NCI-H82 treated with DMSO at 0.1 percent for 48 hours (cell line): ENCODE measurements around the gene RUNX3.
"Not testable (repeated sequence)": the region's sequence is repeated elsewhere in the genome, so short reads cannot be mapped to it uniquely, and the experiment has no call there.

ENCODE experiments used
- DNase-seq: peaks from one replicate; lab custom pipeline; 2025; ENCODE audit not compliant: unreplicated experiment; lab: John Stamatoyannopoulos, UW

The RUNX3 gene

DNA sequence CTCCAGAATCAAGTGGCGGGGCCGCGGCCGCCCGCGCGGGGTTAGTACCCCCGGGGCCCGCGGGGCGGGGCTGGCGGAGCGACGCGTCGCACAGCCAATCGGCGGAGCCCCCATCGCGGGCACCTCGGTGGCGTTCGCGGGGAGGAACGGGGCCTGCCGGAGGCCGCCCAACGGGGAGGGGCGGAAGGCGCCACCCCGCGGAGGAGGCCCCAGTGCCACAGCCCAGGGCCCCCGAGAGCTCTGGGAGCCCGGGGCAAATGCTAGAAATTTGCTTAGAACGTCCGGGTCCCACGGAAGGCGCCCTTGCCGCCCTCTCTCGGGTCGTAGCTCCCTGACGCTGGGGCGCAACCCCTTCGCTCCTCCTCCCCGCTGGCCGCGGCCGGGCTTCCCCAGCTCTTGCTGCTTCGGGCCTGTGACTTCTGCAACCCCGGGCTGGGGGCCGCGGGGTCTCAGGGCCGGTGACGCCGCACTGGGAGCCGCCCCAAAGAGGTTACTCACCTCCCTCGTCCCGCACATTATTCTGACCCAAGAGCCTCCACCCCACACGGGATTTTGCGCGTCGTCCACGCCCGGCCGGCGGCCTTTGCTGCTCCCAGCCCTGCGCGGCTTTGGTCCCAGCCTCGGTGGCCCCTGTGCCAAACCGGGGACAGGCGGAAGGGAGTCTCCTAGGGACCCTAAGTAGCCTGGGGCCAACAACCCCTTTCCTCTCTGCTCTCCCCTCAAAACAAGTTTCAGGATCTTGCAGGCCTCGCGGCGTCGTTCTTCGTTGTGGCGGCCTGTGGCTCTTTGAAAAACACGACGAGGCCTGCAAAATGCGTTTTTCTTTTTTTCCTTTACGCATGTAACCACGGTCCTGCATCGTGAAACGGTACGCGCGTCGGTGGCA is at the start of gene RUNX3:
Gene RUNX3 (minus strand): TSS at position 17 of the 886 bp plus-strand sequence. CDS start 408 bp downstream, outside the sequence.
- DNase-seq: no peak

DNA sequence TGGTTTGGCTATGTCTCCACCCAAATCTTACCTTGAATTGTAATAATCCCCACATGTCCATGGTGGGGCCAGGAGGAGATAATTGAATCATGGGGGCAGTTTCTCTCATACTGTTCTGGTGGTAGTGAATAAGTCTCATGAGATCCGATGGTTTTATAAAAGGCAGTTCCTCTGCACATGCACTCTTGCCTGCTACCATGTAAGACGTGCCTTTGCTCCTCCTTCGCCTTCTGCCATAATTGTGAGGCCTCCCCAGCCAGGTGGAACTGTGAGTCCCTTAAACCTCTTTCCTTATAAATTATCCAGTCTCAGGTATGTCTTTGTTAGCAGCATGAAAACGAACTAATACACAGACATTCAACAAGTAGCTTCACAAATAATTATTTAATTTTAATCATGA is 49.2 kb upstream of the RUNX3 start:
- not testable (repeated sequence) for DNase-seq

DNA sequence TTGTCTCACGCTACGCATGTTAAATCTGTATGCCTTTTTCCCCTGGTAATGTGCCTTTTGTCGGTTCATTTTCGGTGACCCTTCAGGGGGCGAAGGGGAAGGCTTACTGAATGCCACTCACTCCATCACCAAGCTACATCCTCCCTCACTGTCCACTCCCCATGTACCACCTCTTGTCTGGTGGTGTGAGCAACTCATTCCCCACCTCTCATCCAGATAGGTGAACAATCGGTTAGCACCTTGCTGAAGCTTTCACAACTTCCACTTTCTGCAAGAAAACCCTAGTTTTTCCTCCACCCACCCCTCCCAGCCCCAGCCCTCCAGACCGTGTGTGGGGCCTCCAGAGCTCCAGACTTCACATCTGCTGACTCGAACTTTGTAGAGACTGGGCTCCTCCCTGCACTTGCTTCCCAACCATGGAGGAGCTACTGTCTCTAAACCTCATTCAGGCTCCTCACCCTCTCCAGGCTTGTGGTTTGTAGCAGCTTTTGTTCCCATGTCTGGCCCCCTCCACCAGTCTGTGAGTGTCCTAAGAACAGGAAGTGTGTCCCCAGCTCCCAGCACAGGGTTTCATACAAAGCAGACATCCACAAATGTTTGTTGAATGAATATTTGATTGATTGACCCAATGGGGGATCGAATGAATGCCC is 48.4 kb upstream of the RUNX3 start:
- DNase-seq: no peak

DNA sequence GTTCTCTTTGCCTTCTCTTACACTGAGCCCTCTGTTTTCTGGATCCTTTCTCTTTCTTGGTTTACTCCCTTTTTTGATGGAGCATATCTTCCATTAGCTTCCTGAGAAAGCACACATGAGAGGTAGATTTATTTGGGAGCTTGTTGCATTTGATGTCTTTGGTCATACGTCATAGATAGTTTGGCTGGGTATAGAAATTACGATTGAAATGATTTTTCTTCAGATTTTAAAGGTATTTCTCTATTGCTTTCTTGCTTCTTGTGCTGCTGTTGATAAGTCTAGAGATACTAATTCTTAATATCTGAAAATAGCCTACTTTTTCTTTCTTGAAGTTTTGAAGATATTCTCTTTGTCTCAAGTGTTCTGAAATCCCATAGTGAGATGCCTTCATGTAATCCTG is 45.3 kb upstream of the RUNX3 start:
- DNase-seq: no peak

DNA sequence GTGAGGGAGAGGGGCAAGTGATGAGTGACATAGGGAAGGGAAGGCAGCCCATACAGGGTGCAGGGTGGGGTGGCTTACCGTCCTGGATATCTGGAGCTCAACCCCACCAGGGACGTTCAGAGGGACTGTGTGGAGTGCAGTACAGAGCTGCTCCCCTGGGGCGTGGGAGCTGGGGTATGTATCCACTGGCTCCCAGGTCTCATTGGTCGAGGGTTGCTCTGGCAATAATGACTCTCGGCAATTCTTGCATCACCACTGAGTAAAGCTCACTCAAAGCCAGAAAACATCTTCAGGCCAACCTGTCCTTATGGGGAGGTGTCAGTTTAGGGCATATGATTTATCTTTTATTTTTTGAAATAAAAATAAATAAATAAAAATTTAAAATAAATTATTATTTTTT is 43.2 kb upstream of the RUNX3 start:
- DNase-seq: no peak

DNA sequence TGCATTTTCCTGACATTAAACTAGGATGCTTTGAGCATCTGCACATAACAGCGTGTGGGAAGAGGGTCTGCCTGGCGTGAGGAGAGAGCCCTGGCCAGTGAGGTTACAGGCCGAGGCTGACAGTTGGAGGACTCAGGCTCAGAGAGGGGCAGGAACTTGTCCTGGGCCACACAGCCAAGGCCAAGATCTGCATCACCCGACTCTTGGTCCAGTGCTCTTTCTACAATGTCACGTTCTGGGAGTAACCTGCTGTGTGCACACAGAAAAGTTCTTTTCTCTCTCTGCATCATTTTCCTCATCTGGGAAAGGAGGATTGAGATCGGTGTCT is 42.8 kb upstream of the RUNX3 start:
- no peak for DNase-seq

DNA sequence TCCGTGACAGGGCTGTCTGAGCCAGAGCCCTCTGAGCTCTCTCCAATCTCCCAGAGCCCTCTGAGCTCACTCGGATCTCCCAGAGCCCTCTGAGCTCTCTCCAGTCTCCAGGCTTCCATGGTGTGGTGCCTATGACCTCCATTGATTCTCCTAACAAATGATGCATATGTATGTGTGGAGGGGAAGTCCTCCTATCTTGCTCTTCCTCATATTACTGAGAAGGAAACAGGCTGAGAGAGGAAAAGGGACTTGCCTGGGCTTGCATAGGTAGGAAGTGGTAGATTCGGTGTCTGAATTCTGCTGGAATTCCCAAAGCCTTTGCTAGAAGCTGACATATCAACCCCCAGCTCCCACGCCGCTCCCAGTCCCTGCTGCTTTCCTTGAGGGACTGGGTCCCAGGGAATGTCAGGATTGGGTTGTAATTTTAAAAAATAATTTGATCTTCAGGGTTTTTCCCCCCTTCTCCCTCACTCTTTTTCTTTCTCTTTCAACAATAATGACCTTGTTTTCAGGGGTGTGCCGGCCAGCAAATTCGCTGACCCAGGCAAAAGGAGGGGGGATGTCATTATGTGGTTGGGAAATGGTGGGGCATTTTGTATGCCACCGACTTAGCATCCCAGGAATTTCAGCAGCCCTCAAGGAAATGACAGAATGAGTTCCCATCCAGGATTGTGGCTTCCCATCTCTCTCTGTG is 42.3 kb upstream of the RUNX3 start:
- DNase-seq: no peak

DNA sequence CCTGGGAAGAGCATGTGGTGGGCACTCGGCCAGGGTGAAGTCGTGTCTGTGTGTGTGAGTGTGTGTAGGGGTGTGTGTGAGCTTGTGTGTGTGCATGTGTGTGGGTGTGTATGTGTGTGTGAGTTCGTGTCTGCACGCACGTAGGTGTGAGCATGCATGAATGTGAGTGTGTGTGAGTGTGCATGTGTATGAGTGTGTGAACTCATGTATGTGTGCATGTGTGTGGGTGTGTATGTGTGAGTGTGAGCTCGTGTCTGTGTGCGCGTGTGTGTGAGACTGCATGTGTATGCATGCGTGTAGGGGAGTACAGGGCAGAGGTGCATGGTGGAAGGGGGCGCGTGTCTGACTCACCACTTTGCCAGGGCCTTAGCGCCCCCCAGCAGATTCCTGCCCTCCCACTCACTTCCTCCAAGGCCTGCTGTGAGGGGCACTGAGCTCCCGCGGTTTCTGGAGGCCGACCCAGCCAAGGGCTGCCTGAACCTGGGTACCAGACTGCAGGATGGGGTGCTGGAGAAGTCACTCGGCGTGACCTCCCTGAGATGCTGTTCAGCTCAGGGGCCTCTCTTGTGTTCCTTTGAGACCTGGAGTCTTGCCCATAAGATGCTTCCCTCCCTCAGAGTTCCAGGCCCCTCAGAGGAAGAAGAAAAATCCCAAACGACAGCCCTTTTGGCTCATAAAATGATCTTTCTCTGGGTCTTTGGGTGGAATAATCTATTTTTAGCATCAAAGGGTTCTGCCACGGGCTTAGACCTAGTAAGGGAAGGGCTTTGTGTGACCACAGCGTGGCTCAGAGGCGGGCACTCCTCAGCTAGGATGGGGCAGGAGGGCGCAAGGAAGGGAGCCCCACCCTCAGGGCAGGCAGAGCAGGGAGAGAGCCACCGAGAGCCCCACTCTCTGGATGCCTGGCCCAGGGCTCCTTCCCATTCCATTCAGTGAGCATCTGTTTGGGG is 41.1 kb upstream of the RUNX3 start:
- DNase-seq: no peak

DNA sequence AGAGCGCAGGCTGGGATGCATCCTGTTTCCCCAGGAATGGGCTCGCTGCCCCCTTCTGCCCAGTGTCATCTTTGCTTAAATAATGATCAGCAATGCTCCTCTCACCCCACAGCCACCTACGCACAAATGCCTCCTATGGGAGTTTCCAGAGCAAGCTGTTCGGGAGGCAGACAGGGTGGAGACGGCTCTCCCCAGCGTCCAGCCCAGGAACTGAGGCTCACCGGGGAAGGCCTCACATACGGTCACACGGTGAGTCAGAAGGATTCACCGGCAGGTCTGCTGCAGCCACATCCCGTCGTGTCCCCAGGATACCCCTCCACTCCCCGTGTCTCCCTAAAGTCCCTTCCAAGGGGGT is 40.3 kb upstream of the RUNX3 start:
- no peak for DNase-seq

DNA sequence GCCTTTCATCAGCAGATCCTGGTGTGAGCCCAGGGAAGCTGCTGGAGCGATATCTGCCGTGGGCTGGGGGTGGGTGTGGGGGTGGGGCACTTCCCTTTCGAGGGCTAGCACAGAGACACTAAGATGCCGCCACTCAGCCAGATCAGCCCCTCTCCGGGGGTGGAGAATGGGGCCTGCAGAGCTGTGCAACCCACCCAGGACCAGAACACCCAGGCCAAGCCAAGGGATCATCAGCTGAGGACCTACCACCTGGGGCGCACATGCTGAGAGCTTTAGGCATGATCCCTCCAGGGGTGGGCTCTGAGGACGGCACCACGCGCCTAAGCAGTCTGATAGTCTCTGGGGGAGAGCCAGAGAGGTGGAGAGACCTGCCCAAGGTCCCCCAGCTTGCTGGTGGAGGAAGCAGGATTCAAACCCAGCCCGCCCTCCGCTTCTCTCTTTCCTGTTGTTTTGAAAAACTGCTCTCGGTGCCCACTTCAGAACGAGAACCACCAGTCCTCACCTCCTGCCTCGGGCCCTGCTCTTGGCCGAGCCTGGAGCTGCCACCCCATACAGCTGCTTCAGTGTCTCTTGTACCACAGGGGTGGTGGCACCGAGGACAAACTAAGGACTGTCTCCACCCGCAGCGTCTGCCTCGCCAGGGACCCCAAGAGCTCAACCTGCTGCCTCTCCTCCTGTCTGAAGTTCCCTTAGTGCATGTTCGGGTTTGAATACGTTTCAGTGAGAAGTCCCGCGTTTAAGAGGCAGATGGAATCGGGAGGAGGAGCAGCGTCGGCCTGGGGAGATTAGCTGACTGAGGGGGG is 39.7 kb upstream of the RUNX3 start:
- no peak for DNase-seq

DNA sequence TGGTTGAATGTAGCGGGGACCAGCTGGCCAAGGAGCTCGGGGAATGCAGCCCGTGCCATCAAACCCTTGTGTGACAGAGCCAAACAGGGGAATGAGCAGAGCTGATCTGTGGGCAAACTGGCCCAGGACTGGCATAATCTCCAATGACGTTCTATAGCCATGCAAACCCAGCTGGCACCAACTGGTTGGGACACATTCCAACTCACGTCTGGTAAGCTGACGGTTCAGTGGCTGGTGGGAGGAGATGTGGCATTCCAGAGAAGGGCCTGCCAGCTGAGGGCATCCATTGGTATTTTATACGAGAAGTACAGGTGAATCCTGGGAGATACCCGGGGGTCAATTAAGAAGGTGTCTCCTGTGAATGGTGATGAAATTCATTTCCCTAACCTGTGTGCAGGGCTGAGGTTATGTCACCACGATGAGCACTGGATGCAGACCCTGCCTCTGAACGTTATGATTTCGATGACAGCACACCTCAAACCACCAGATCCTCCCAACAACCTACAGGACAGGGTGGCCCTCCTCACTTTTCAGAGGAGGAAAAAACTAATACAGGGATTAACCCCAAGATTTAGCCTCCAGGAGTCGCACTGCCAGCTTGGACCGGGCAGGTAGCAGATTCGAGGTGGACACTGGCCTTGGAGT is 39.0 kb upstream of the RUNX3 start:
- no peak for DNase-seq

DNA sequence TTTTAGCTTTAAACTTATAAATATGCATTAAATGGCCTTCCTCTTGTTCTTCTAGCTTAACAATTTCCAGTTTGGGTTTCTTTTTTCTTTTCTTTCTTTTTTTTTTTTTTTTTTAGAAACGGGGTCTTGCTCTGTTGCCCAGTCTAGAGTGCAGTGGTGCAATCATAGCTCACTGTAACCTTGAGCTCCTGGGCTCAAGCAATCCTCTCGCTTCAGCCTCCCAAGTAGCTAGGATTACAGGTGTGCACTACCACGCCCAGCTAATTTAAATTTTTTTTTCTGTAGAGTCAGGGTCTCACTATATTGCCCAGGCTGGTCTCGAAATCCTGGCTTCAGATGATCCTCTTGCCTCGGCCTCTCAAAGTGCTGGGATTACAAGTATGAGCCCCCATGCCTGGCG is 37.9 kb upstream of the RUNX3 start:
- no peak for DNase-seq

DNA sequence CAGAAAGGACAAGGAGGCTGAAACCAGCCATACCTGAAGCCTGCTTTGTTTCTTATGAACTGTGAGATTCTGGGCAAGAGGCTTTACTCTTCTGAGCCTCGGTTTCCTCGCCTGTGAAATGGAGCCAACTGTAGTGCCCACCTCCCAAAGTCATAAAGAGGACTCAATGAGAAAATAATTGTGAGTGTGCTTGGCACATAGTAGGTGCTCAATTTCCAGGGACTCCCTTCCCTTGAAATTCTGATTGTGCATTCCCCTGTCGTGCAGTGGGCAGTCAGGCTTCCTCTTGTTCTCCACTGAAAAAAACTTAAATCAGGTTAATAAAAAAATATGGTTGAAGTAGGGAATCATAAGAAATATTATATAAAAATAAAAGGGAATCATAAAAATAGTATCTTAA is 37.5 kb upstream of the RUNX3 start:
- DNase-seq: no peak

DNA sequence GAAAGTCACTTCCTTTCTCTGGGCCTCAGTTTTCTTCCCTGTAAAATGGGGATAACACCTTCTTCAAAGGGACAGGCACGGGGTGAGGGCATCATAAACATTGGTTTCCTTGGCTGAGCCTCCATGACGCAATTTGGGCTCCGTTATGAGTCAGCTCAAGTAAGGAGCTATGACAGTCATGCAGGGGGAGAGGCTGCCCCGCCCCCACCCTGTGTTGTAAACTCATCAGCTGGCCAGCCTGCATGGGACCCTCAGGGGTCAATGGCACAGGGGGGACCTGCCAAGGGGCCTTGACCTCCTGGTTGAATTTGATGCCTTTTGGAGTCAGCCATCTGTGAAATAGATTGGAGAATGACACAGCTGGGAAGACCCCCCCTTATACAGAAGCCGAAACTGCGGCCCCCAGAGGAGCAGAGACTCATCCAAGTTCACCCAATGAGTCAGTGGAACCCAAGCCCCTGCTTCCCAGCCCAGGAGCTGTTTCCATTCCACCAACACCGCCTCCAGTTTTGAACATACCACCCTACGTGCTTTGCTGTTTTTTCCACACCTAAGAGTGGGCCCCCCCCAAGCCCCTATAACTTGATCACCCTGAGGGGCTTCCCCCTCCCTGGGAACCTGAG is 36.8 kb upstream of the RUNX3 start:
- DNase-seq: no peak

DNA sequence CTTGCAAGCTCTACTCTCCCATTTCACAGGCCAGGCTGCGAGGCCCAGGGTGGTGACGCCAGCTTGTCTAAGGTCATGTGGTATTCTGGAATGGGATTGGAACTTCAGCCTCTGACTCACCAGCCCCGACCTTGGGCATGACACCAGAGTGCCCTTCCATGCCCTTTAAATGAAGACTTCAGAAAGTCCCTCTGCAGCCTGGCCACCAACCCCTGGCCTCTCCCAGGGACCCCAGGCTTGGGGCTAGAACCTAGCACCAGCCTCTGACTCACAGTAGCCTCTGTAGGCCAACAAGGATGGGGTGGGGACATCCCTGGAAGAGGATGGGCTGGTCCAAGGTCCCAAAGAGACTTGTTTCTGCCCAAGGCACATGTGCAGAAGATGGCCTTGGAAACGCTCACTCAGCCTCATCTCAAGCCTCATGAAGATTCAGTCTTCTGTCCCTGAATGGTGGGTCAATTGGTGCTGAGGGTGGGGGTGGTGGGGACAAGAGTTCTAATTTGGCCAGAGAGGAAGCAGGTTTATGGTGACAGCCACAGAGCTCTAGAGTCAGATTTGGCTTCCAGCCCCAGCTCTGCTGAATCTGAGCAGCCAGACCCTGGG is 36.1 kb upstream of the RUNX3 start:
- no peak for DNase-seq

DNA sequence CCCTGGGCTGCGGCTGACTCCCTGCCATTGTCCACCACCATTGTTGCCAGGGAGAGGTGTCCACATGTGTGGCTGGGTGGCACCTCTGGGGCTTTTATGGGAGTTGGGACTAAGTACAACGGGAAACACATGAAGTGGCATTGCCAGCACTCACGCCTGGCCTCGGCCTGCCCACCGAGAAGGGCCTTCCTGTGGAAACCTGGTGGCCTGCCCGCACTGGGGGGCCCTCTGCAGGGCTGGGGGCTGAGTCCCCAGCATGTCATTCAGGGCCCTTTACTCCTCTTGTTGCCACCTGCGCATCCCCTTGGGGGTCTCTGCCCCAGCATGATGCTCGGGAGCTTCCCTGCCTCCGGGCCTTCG is 35.5 kb upstream of the RUNX3 start:
- no peak for DNase-seq

DNA sequence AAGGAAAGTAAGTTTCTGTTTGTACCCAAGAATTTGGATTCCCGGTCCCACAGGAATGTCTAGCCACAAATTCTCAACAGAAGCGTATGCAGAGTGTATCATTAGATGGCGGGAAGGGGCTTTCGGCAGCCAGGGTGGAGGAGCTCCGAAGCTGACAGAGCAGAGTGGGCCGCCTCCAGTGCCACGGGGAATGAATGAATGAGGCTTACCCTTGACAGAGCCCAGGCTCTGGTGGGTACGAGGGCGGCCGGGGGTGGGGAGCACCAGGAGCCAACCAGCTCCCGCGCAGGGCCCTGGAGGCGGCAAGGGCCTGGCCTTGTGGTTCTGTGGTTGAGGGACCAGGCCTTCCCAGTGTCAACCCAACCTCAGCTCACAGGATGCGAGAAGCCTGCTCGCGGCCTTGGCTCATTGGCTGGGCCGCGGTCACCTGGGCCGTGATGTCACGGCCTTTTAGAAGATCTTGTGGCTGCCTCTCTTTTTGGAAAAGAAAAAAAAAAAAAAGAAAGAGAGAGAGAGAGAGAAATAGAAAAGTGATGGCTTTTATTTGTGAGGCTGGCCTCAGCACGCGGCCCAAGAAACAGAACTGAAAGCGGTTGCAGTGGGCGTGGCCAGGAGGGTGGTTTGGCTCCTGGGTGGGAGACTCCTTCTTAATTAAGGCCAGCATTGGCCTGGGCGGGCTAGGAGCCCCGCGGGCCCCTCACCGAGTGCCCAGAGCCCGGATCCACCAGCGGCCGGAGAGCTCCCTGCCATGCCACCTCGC is 34.9 kb upstream of the RUNX3 start:
- no peak for DNase-seq

DNA sequence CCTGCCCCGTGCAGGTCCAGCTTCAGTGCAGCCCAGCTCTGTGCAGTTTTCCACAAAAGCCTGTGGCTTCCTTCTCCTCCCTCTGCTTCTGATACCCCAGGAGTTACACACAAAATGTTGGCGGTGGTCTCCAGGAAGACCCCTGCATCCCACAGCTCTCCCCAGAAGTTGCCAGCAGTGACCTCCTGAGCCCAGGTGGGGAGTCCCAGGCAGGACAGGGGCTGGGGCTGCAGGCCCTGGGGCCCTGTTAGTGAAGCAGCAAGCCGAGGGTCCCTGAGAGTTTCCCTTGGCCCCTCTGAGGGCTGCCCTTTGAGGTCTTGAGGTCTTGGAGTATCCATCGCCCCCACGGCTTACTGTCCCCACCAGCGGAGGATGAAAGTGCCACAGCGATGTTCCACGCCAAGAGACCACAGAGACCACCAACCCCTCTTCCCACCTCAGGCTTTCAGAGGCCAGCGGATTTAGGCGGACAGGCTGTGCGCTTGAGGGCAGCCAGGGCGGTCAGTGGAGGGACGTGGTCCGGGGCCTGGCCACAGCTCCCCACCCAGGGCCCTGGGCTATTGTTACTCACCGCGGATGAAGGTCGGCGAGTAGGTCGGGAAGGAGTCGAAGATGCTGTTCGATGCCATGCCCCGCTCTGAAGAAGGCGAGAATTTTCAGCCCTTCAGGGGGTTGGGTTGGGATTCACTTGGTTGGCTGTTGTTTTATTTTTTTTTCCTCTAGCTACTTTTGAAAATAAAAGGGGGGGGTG is 34.0 kb upstream of the RUNX3 start:
- DNase-seq: no peak
